HEK293T (cell line): ENCODE measurements around the gene DDIT3.
"Not testable (repeated sequence)": the region's sequence is repeated elsewhere in the genome, so short reads cannot be mapped to it uniquely, and the experiment has no call there.

Experiments
- CTCF ChIA-PET: fragments of 350-600 bp; formaldehyde crosslinking; extraction: SDS; loops from one replicate; lab custom pipeline; 2021; ENCODE audit warnings: antibody characterized with exemption, inconsistent platforms; lab: Yijun Ruan, JAX
- POLR2A ChIA-PET: fragments of 350-600 bp; formaldehyde crosslinking; extraction: SDS; loops from one replicate; lab custom pipeline; 2020; ENCODE audit warnings: antibody characterized with exemption, inconsistent platforms; lab: Yijun Ruan, JAX
- DNase-seq: peaks from one replicate; pipeline ENCODE4 v3.0.0; 2012; ENCODE audit warnings: mixed read lengths; ENCODE audit errors: extremely low spot score
- ARNT ChIP-seq: fragments of 450-650 bp; IDR thresholded peaks from 2 replicates; pipeline ENCODE4 v1.6.1; 2017; ENCODE audit warnings: mild to moderate bottlenecking
- BHLHE40 ChIP-seq: fragments of 450-650 bp; IDR thresholded peaks from 2 replicates; pipeline ENCODE4 v1.6.1; 2016; ENCODE audit warnings: mild to moderate bottlenecking, moderate library complexity, borderline replicate concordance
- CTBP1 ChIP-seq: fragments of 450-650 bp; IDR thresholded peaks from 2 replicates; pipeline ENCODE4 v1.6.1; 2016; ENCODE audit warnings: borderline replicate concordance
- ELF4 ChIP-seq: fragments of 450-650 bp; IDR thresholded peaks from 2 replicates; pipeline ENCODE4 v1.6.1; 2017; ENCODE audit warnings: antibody characterized with exemption
- FOXA1 ChIP-seq: fragments of 450-650 bp; IDR thresholded peaks from 2 replicates; pipeline ENCODE4 v1.6.1; 2016; ENCODE audit warnings: mild to moderate bottlenecking
- FOXK2 ChIP-seq: fragments of 450-650 bp; IDR thresholded peaks from 2 replicates; pipeline ENCODE4 v1.6.1; 2016; ENCODE audit warnings: mild to moderate bottlenecking
- FOXM1 ChIP-seq: fragments of 450-650 bp; IDR thresholded peaks from 2 replicates; pipeline ENCODE4 v1.6.1; 2017; ENCODE audit warnings: mild to moderate bottlenecking, borderline replicate concordance
- HDGF ChIP-seq: fragments of 450-650 bp; IDR thresholded peaks from 2 replicates; pipeline ENCODE4 v1.6.1; 2017; ENCODE audit warnings: antibody characterized with exemption, borderline replicate concordance
- L3MBTL2 ChIP-seq: fragments of 450-650 bp; conservative IDR thresholded peaks from 2 replicates; pipeline ENCODE4 v1.6.1; 2016; ENCODE audit warnings: mild to moderate bottlenecking
- LEF1 ChIP-seq: fragments of 450-650 bp; IDR thresholded peaks from 2 replicates; pipeline ENCODE4 v1.6.1; 2017; ENCODE audit warnings: mild to moderate bottlenecking, borderline replicate concordance
- NFRKB ChIP-seq: fragments of 450-650 bp; IDR thresholded peaks from 2 replicates; pipeline ENCODE4 v1.6.1; 2016; ENCODE audit warnings: mild to moderate bottlenecking, moderate library complexity
- SP1 ChIP-seq: fragments of 450-650 bp; IDR thresholded peaks from 2 replicates; pipeline ENCODE4 v1.6.1; 2017
- SUZ12 ChIP-seq: fragments of 450-650 bp; IDR thresholded peaks from 2 replicates; pipeline ENCODE4 v1.6.1; 2016; ENCODE audit warnings: mild to moderate bottlenecking
- TARDBP ChIP-seq: fragments of 450-650 bp; IDR thresholded peaks from 2 replicates; pipeline ENCODE4 v1.6.1; 2016
- ZNF384 ChIP-seq: fragments of 450-650 bp; IDR thresholded peaks from 2 replicates; pipeline ENCODE4 v1.6.1; 2016
- TF ChIP-seq, protein P1 (sequence below): fragments of 450-650 bp; IDR thresholded peaks from 2 replicates; pipeline ENCODE4 v1.6.1; 2016

The DDIT3 gene

DNA sequence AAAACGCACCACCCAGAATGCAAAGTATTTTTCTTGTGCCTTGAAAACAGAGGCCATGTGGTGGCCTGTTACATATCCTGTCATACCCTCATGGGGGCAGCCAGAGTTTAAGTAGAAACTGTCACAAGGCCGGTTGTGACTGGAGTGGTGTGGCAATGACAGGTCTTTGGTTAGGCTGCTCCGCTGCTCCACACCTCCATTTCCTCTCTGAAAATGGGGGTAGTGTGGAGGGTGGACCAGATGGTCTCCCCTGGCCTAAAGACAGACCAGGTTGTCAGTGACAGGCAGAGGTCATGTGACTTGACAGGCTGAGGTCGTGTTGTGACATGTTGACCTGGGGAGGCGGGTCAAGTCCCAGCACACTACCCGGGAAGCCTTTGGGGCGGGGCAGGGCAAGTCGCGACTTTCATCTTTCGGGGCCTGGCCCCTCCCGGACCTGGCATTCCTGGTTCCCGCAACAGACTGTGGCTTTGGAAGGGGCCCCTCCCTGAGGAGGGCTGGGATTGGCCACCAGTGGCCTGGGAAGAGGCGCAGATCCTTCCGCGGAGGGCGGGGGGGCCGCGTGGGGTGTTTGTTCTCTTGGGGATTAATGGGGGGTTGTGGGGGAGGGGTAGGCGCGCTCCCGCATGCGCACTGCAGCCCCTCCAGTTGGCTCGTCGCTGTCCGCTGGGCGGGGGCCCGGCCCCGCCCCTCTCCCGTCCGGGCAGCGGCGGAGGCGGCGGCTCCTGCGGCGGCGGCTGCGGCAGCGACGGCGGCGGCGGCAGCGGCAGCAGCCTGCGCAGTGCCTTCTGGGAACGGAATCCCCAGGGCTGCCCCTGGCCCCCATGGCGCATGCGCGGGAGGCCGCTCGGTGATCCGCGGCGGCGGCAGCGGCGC is 1.9 kb upstream of the DDIT3 start, which contains the start of gene MBD6:
Gene MBD6, plus strand, starts transcription at position 814 of the 876 bp plus-strand sequence. CDS start 1,480 bp downstream, outside the sequence.
- ChIA-PET CTCF (no interaction called here), POLR2A (no interaction called here)
- peak; percentile 92 for DNase-seq
- TF ChIP-seq L3MBTL2: peak; percentile 31; the same call in 1 of the 2 replicates
- no peak for TF ChIP-seq ARNT

DNA sequence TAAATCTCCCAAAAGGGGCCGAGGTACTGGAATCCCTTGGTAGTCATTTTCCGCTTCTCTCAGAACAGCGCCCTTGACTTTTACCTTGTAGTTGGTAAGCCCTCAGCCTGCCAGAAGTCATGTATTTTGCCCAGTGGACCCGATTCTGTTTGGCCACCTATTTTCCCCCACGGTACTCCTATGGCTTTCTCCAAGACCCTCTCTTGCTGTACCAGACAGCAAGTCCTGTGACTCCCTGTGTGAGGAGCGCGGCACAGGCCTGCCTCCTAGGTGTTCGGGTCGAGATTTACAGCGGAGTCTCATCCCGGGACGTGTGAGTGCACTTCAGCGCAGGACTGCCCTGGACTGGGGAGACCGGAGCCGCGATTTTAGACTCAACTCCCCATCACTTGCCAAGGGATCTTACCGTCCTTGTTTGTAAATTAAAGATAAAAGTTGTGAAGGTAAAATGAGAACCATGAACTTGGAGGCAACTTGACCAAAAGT is 1.3 kb upstream of the DDIT3 start:
- POLR2A ChIA-PET: no interaction called here

GRCh38 chr12:57519796-57520052 is 590 bp downstream of the DDIT3 start:
- no peak for TF ChIP-seq SUZ12
- TF ChIP-seq HDGF: no peak
- no peak for TF ChIP-seq ZNF384
- no peak for TF ChIP-seq CTBP1
- no peak for TF ChIP-seq ELF4
- TF ChIP-seq SP1: no peak
- no peak for TF ChIP-seq BHLHE40
- TF ChIP-seq FOXK2: no peak
- no peak for TF ChIP-seq FOXA1
- no peak for TF ChIP-seq ARNT
- TF ChIP-seq L3MBTL2: no peak
- TF ChIP-seq, protein P1, sequence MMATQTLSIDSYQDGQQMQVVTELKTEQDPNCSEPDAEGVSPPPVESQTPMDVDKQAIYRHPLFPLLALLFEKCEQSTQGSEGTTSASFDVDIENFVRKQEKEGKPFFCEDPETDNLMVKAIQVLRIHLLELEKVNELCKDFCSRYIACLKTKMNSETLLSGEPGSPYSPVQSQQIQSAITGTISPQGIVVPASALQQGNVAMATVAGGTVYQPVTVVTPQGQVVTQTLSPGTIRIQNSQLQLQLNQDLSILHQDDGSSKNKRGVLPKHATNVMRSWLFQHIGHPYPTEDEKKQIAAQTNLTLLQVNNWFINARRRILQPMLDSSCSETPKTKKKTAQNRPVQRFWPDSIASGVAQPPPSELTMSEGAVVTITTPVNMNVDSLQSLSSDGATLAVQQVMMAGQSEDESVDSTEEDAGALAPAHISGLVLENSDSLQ: no peak
- TF ChIP-seq TARDBP: no peak
- CTCF ChIA-PET: interaction anchor here (0.6 kb wide), 1 partner anchor 28 kb away, joined by 3 read pairs; no protein-coding TSS in a partner anchor
- peak; percentile 22 for DNase-seq
- POLR2A ChIA-PET: interaction anchor here (0.9 to 3.4 kb wide), 16 partner anchors 8 to 391 kb away, joined by 3 to 18 read pairs (median 4); partner anchors contain the start of genes DCTN2, GLI1, INHBE and LRP1

More for the DNA sequence above, 1.3 kb upstream of the DDIT3 start:
- CTCF ChIA-PET: no interaction called here
- no peak for DNase-seq
- no peak for TF ChIP-seq FOXA1
- no peak for TF ChIP-seq TARDBP
- no peak for TF ChIP-seq NFRKB
- no peak for TF ChIP-seq LEF1
- TF ChIP-seq, protein P1: no peak
- no peak for TF ChIP-seq ELF4
- TF ChIP-seq CTBP1: no peak
- no peak for TF ChIP-seq BHLHE40
- TF ChIP-seq SP1: no peak
- no peak for TF ChIP-seq FOXM1
- no peak for TF ChIP-seq ARNT
- no peak for TF ChIP-seq L3MBTL2
- no peak for TF ChIP-seq FOXK2

GRCh38 chr12:57518920-57519795 is 1.2 kb downstream of the DDIT3 start:
- peak; percentile 18 for DNase-seq
- ChIA-PET CTCF (interaction anchor here (0.6 kb wide), 1 partner anchor 28 kb away, joined by 3 read pairs; no protein-coding TSS in a partner anchor), POLR2A (interaction anchor here (0.9 to 3.4 kb wide), 11 partner anchors 7 to 207 kb away, joined by 3 to 18 read pairs (median 8); partner anchors contain the start of genes DCTN2, GLI1, INHBE and MARS1)
- TF ChIP-seq NFRKB: no peak
- TF ChIP-seq FOXK2: no peak
- no peak for TF ChIP-seq SP1
- TF ChIP-seq TARDBP: no peak
- no peak for TF ChIP-seq L3MBTL2

DNA sequence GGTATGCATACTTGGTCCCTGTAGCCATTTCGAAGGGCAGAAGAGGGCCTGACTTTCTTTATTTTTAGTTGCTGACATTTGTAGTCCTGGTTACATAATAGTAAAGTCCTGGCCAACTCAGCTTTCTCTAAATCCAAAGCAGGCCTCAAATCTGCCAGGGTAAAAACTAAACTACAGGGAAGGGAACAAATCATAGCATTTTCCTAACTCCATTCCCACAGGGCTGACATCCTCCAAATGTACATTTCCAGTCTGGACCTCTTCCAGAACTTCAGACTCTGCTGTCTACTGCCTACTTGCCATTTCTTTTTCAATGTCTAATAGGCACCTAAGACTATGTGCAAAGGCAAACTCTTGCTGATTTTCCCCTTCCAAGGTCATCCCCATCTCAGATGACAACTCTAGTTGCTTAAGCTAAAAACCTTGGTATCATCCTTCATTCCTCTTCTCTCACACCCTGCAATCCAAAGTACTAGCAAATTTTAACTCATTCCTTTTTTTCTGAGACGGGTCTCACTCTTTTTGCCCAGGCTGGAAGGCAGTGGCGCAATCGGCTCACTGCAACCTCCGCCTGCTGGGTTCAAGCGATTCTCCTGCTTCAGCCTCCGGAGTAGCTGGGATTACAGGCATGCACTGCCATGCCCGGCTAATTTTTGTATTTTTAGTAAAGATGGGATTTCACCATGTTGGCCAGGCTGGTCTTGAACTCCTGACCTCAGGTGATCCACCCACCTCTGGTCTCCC is 2.0 kb downstream of the DDIT3 start:
- TF ChIP-seq ELF4 (no peak), BHLHE40 (no peak), TARDBP (no peak), SP1 (no peak), SUZ12 (no peak), FOXA1 (no peak), L3MBTL2 (no peak), FOXM1 (no peak), FOXK2 (no peak), LEF1 (no peak)
- TF ChIP-seq, protein P1: no peak
- ChIA-PET CTCF (no interaction called here), POLR2A (interaction anchor here (1.1 to 3.4 kb wide), 5 partner anchors 8 to 63 kb away, joined by 3 to 18 read pairs (median 10); partner anchors contain the start of genes GLI1, INHBE and MARS1)
- no peak for DNase-seq

- POLR2A ChIA-PET: interaction anchor here (1.1 to 3.4 kb wide), 3 partner anchors 9 to 28 kb away, joined by 3 to 18 read pairs (median 4); partner anchors contain the start of gene MARS1
- CTCF ChIA-PET, DNase-seq: not testable (repeated sequence)
Observed at GRCh38 chr12:57517718-57518117, 2.6 kb downstream of the DDIT3 start.
